ENCODE measurements around the gene SCO1. TPM values are rescaled to one million over a fixed set of nuclear protein-coding genes. Genes with fewer than 3 reads are reported as not detected.

SCO1 gene
- total RNA-seq = 10 to 100 TPM; 19.1 to 53.5 (median 34.6) TPM

DNA sequence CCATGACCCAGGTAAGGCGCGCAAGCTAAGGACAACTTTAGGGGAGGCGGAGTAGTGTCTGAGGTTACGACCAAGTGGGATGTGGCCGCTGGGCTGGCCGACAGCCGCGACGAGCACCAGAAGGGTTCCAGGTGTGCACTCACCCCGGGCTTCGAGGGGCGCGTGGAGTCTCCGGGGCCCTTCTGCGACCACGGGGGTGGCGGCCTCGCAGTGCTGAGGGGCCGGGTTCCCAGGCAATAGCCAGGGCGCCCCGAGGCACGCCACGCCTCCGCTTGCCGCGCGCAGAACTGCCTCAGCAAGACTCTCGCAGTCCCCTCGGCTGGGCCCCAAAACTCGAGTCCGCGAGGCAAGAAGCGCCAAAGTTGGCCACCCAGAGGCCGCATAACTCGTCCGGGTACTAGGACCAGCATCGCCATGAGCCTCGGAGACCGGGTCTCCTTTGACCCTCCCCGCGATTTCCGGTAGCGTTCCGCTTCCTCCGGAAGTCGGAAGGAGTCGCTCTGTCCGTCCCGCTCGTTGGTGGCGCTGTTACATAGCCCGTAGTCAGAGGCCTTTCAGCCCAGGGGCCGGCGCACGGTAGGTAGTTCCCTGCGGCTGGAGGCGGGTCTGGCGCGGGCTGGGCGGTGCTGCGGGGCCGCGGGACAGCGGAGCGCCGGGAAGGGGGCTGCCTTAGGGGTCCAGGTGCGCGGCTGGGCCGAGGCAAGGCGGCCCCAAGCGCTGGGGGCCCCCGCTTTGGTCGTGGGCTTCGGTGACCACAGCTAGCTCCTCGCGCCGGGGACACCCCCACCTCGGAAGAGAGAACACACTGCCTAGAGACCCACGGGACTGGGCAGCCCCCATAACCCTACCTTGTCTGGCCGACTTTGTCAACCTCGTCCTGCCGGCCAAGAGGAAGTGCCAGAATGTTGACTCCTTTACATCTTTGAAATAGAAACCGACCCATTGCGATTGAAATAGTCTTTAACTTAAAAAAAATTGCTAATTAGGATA, at the start of gene SCO1, which contains the start of gene ADPRM:
SCO1 (minus strand) TSS at position 442 of the 990 bp plus-strand sequence; CDS start at position 416, 26 bp downstream.
ADPRM (plus strand) TSS at position 503 of the 990 bp plus-strand sequence. CDS start 7,333 bp downstream, outside the sequence.
- Histone ChIP-seq H3K9me3 (no peaks in the 10 kb centered on the region), H3K27me3 (no peaks in the 10 kb centered on the region), H3K4me1 (peaks cover 5 to 30% (median 25%) of the 10 kb centered on the region in 4 donors), H3K27ac (peak within 1 kb of the TSS; percentile 95 to 96 (median 96)), H3K4me3 (peak within 1 kb of the TSS; percentile 73 to 92 (median 90)), H3K36me3 (peaks cover 0 to 27% (median under 1%) of the 10 kb centered on the region in 4 donors)
- peak; percentile 96 for DNase-seq
- TF ChIP-seq POLR2AphosphoS5 (IDR thresholded peaks at IDR 0.05) (peak; percentile 96 to 98 (median 97)), POLR2A (IDR thresholded peaks at IDR 0.05) (peak; percentile 93), EP300 (IDR thresholded peaks at IDR 0.05; ENCODE audit: low read depth) (no peak), CTCF (IDR thresholded peaks at IDR 0.05) (peak in 4 of 5 experiments; percentile 32 to 59 (median 44))
- WGBS, 2 donors (ENCODE audit: low coverage in 1 of 2) = 0% methylated on average over 3 to 54 of the region's 84 CpGs
- intact Hi-C loops (cut with DNase I; ENCODE audit: low total_unique reads) = no loop called here
- in situ Hi-C loops (cut with MboI; ENCODE audit: low pct_ligation_motif_present in 1 of 4, low pct_unique_long_range_greater_than_20kb in 1 of 4, low sequenced_read_pairs in 3 of 4) = no loop called here

DNA sequence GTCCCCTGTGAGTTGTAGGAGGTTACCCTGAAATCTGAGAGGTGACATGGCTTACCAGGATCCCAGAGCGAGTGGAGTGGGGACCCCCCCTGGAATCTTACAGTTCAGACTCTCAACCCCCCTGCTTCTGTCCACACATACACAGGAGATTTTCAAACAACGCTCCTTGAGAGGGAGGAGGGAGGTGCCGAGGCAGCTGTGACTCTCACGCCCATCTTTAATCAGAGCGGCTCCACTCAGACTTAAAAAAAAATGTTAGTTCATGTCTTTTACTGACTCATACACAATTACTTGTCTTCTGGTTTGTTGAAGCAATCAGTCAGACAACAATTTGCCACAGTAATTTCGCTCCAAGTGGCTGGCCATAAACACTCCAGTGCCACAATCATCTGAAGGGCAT, 47.9 kb upstream of the SCO1 start:
- TF ChIP-seq CTCF (IDR thresholded peaks at IDR 0.05) (no peak), EP300 (IDR thresholded peaks at IDR 0.05; ENCODE audit: low read depth) (no peak), POLR2A (IDR thresholded peaks at IDR 0.05) (no peak), POLR2AphosphoS5 (IDR thresholded peaks at IDR 0.05) (no peak)
- peak overlapping the region; percentile 14 to 49 (median 41) for H3K27ac ChIP-seq
- DNase-seq = peak; percentile 40
- in situ Hi-C loops (cut with MboI; ENCODE audit: low pct_ligation_motif_present in 1 of 4, low pct_unique_long_range_greater_than_20kb in 1 of 4, low sequenced_read_pairs in 3 of 4) (loop anchor here in 2 of 4 donors (10.0 to 25.0 kb wide), 2 partner anchors 100 to 867 kb away; no protein-coding TSS in a partner anchor), intact Hi-C loops (cut with DNase I; ENCODE audit: low total_unique reads) (no loop called here)
- no peak overlapping the region for H3K4me3 ChIP-seq
- H3K36me3 ChIP-seq = no peaks in the 10 kb centered on the region
- 30 to 41% methylated on average over 2 to 6 of the region's 6 CpGs for WGBS, 2 donors (ENCODE audit: low coverage in 1 of 2)
- H3K27me3 ChIP-seq = no peaks in the 10 kb centered on the region
- H3K9me3 ChIP-seq = no peaks in the 10 kb centered on the region
- peaks cover 4 to 21% (median 12%) of the 10 kb centered on the region in 4 donors for H3K4me1 ChIP-seq

DNA sequence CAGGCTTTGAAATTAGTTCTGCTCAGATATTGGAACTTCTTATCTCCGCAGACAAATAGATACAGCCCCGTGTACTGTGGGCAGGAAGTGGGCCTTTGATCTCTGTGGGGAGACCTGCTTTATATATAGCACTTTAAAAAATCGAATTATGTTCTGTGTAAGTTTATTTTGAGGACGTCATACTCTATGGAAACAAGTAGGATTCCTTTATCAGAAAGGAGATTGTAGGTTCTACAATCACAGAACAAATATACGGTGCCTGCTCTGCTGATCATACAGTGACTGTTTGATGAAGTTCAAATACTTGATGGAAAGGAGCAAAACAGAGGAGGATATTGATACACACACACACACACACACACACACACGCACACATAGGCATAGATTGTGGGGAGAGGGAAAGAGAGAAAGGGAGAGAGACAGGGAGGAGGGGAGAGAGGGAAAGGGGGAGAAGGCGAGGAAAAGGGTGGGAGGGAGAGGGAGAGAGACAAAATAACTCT, 47.2 kb upstream of the SCO1 start:
- 38 to 44% methylated on average over 6 to 7 of the region's 7 CpGs for WGBS, 2 donors (ENCODE audit: low coverage in 1 of 2)
- in situ Hi-C loops (cut with MboI; ENCODE audit: low pct_ligation_motif_present in 1 of 4, low pct_unique_long_range_greater_than_20kb in 1 of 4, low sequenced_read_pairs in 3 of 4) (loop anchor here in 2 of 4 donors (10.0 to 25.0 kb wide), 2 partner anchors 100 to 868 kb away; no protein-coding TSS in a partner anchor), intact Hi-C loops (cut with DNase I; ENCODE audit: low total_unique reads) (no loop called here)
- DNase-seq = no peak
- Histone ChIP-seq H3K27ac (peak overlapping the region; percentile 14 to 49 (median 41)), H3K4me1 (peaks cover 4 to 21% (median 12%) of the 10 kb centered on the region in 4 donors), H3K9me3 (no peaks in the 10 kb centered on the region), H3K4me3 (no peak overlapping the region), H3K36me3 (no peaks in the 10 kb centered on the region), H3K27me3 (no peaks in the 10 kb centered on the region)
- TF ChIP-seq CTCF (IDR thresholded peaks at IDR 0.05) = no peak
- TF ChIP-seq POLR2AphosphoS5 (IDR thresholded peaks at IDR 0.05) = no peak
- no peak for TF ChIP-seq POLR2A (IDR thresholded peaks at IDR 0.05)
- no peak for TF ChIP-seq EP300 (IDR thresholded peaks at IDR 0.05; ENCODE audit: low read depth)

Measured in transverse colon (tissue), 4 donors.